ENCODE results near the gene DPP6. TPM values are rescaled to one million over a fixed set of nuclear protein-coding genes. Genes with fewer than 3 reads are reported as not detected.

DPP6 gene
- total RNA-seq, 1 experiment from 2014 or later: not detected

DNA sequence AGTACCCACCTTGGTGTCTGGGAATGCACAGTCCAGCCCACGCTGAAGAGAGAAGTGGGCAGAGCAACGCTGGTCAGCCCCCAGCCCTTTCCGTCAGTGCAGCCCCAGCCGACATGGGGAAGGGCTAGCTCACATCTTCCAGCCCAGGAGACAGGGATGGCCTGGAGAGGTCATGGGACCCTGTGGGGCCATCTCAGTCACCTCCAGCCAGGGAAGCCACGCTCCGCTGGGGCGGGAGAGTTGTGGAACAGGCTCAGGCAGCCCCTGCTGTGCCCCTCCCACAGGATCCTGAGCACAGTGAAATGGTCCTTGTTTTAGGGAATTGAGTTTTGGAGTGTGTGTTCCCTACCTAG lies 865.6 kb downstream of the DPP6 start:
- ATAC-seq (no peak), DNase-seq (no peak)
- TF ChIP-seq EZH2 (IDR thresholded peaks at IDR 0.05; ENCODE audit: low read length, unreplicated experiment): no peak
- Histone ChIP-seq H2AFZ (ENCODE audit: low read length) (no peak overlapping the region), H3K9me3 (ENCODE audit: low read length) (no peaks in the 10 kb centered on the region), H4K20me1 (ENCODE audit: low read length) (no peaks in the 10 kb centered on the region), H3K9ac (ENCODE audit: low read length) (no peak overlapping the region), H3K27ac (ENCODE audit: low read length) (no peak overlapping the region), H3K27me3 (ENCODE audit: low read length) (no peaks in the 10 kb centered on the region), H3F3A (ENCODE audit: low read length, unreplicated experiment) (no peaks in the 10 kb centered on the region), H3K4me3 (ENCODE audit: low read length) (no peak overlapping the region), H3K79me2 (ENCODE audit: low read length) (no peaks in the 10 kb centered on the region), H3K36me3 (ENCODE audit: low read depth, low read length) (no peaks in the 10 kb centered on the region), H3K9me2 (replicated peaks; ENCODE audit: low read length) (no peaks in the 10 kb centered on the region), H3K4me1 (ENCODE audit: insufficient read depth, low read length) (no peaks in the 10 kb centered on the region), H3K4me2 (ENCODE audit: low read length) (no peak overlapping the region)
- intact Hi-C loops (cut with micrococcal nuclease): no loop called here
- ChIA-PET POLR2A (ENCODE audit: unreplicated experiment) (no interaction called here), CTCF (no interaction called here)
- BruUV-seq (replicated peaks): no TSS peak

GRCh38 chr7:154918266-154918665 lies 866.1 kb downstream of the DPP6 start:
- no peak overlapping the region for H3K4me3 ChIP-seq (ENCODE audit: low read length)
- ATAC-seq (no peak), DNase-seq (no peak)
- H3K27ac ChIP-seq (ENCODE audit: low read length): no peak overlapping the region
- POLR2A ChIA-PET (ENCODE audit: unreplicated experiment): no interaction called here
- intact Hi-C loops (cut with micrococcal nuclease): no loop called here
- H3K9me2 ChIP-seq (replicated peaks; ENCODE audit: low read length): no peaks in the 10 kb centered on the region
- H3K4me2 ChIP-seq (ENCODE audit: low read length): no peak overlapping the region
- no peaks in the 10 kb centered on the region for H4K20me1 ChIP-seq (ENCODE audit: low read length)
- H3K9ac ChIP-seq (ENCODE audit: low read length): no peak overlapping the region
- no peaks in the 10 kb centered on the region for H3K27me3 ChIP-seq (ENCODE audit: low read length)
- H3F3A ChIP-seq (ENCODE audit: low read length, unreplicated experiment): no peaks in the 10 kb centered on the region
- H3K4me1 ChIP-seq (ENCODE audit: insufficient read depth, low read length): no peaks in the 10 kb centered on the region
- TF ChIP-seq EZH2phosphoT487 (IDR thresholded peaks at IDR 0.05; ENCODE audit: borderline replicate concordance, low read length) (no peak), EZH2 (IDR thresholded peaks at IDR 0.05; ENCODE audit: low read length, unreplicated experiment) (no peak)
- TF ChIP-seq, protein P1, sequence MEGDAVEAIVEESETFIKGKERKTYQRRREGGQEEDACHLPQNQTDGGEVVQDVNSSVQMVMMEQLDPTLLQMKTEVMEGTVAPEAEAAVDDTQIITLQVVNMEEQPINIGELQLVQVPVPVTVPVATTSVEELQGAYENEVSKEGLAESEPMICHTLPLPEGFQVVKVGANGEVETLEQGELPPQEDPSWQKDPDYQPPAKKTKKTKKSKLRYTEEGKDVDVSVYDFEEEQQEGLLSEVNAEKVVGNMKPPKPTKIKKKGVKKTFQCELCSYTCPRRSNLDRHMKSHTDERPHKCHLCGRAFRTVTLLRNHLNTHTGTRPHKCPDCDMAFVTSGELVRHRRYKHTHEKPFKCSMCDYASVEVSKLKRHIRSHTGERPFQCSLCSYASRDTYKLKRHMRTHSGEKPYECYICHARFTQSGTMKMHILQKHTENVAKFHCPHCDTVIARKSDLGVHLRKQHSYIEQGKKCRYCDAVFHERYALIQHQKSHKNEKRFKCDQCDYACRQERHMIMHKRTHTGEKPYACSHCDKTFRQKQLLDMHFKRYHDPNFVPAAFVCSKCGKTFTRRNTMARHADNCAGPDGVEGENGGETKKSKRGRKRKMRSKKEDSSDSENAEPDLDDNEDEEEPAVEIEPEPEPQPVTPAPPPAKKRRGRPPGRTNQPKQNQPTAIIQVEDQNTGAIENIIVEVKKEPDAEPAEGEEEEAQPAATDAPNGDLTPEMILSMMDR (conservative IDR thresholded peaks at IDR 0.05; ENCODE audit: low read depth, low read length): no peak
- H2AFZ ChIP-seq (ENCODE audit: low read length): no peak overlapping the region
- BruUV-seq (replicated peaks): no TSS peak
- no peaks in the 10 kb centered on the region for H3K79me2 ChIP-seq (ENCODE audit: low read length)
- no peaks in the 10 kb centered on the region for H3K36me3 ChIP-seq (ENCODE audit: low read depth, low read length)
- CTCF ChIA-PET: no interaction called here
- no peaks in the 10 kb centered on the region for H3K9me3 ChIP-seq (ENCODE audit: low read length)

- Histone ChIP-seq H3K9ac (ENCODE audit: low read length) (no peak overlapping the region), H3K79me2 (ENCODE audit: low read length) (no peaks in the 10 kb centered on the region), H3K4me3 (ENCODE audit: low read length) (no peak overlapping the region), H3K27me3 (ENCODE audit: low read length) (no peaks in the 10 kb centered on the region), H3K4me2 (ENCODE audit: low read length) (no peak overlapping the region), H3K36me3 (ENCODE audit: low read depth, low read length) (no peaks in the 10 kb centered on the region), H3F3A (ENCODE audit: low read length, unreplicated experiment) (no peaks in the 10 kb centered on the region), H3K4me1 (ENCODE audit: insufficient read depth, low read length) (no peaks in the 10 kb centered on the region), H3K9me2 (replicated peaks; ENCODE audit: low read length) (no peaks in the 10 kb centered on the region), H2AFZ (ENCODE audit: low read length) (no peak overlapping the region), H3K27ac (ENCODE audit: low read length) (no peak overlapping the region), H3K9me3 (ENCODE audit: low read length) (no peaks in the 10 kb centered on the region), H4K20me1 (ENCODE audit: low read length) (no peaks in the 10 kb centered on the region)
- ChIA-PET POLR2A (ENCODE audit: unreplicated experiment) (no interaction called here), CTCF (no interaction called here)
- no peak for DNase-seq
- TF ChIP-seq EZH2phosphoT487 (IDR thresholded peaks at IDR 0.05; ENCODE audit: borderline replicate concordance, low read length) (no peak), EZH2 (IDR thresholded peaks at IDR 0.05; ENCODE audit: low read length, unreplicated experiment) (no peak)
- TF ChIP-seq, protein P1 (conservative IDR thresholded peaks at IDR 0.05; ENCODE audit: low read depth, low read length): no peak
- BruUV-seq (replicated peaks): no TSS peak
- ATAC-seq: no peak
- intact Hi-C loops (cut with micrococcal nuclease): no loop called here
Observed at GRCh38 chr7:154918741-154919140, 866.5 kb downstream of the DPP6 start.
